HEK293 (cell line): ENCODE results near the gene TRAF2.
A peak's percentile ranks its signal among the peaks of the same experiment; 100 is the strongest.

Experiments used
- CTCF ChIA-PET: fragments of 350-600 bp; formaldehyde crosslinking; extraction: SDS; loops from one replicate; lab custom pipeline; 2021; ENCODE audit warnings: antibody characterized with exemption; lab: Yijun Ruan, JAX
- POLR2A ChIA-PET: fragments of 300-600 bp; formaldehyde crosslinking; extraction: SDS; loops from one replicate; lab custom pipeline; 2020; ENCODE audit warnings: antibody characterized with exemption, inconsistent platforms; lab: Yijun Ruan, JAX
- H3K27ac ChIP-seq: fragments of 200-500 bp; sonication (Bioruptor generic); 2 replicates; pipeline ENCODE4 v1.5.1; 2014; ENCODE audit warnings: low read depth, low read length, control low read depth, inconsistent platforms; ENCODE audit errors: extremely low read depth
- H3K36me3 ChIP-seq, 2 experiments: fragments of 200-500 bp in 1 of 2; sonication (Bioruptor generic) in 1 of 2; 1 replicate in 1 of 2; 2 replicates in 1 of 2; pipeline ENCODE4 v1.5.1; 2014 to 2017; ENCODE audit warnings: inconsistent platforms in 2 of 2, low read length in 2 of 2; ENCODE audit not compliant: control insufficient read depth in 2 of 2, insufficient read depth in 1 of 2
- H3K4me1 ChIP-seq: fragments of 200-500 bp; sonication (Bioruptor generic); 2 replicates; pipeline ENCODE4 v1.5.1; 2014; ENCODE audit warnings: mild to moderate bottlenecking, low read length, inconsistent platforms; ENCODE audit not compliant: control insufficient read depth, insufficient read depth
- H3K4me3 ChIP-seq: 2 replicates; pipeline ENCODE4 v1.5.1; 2011; ENCODE audit warnings: low read depth, mild to moderate bottlenecking, control low read depth, low read length, moderate library complexity
- H3K9me3 ChIP-seq: fragments of 200-500 bp; sonication (Bioruptor generic); 2 replicates; pipeline ENCODE4 v1.5.1; 2014; ENCODE audit warnings: low read depth, low read length, inconsistent platforms; ENCODE audit not compliant: control insufficient read depth, insufficient read depth
- BCL11A ChIP-seq: fragments of 450-650 bp; formaldehyde crosslinking; IDR thresholded peaks from 2 replicates; pipeline ENCODE4 v1.5.1; 2016; ENCODE audit warnings: low read depth, missing biosample characterization, missing genetic modification characterization
- CTCF ChIP-seq: fragments of 450-650 bp; formaldehyde crosslinking; IDR thresholded peaks from 2 replicates; pipeline ENCODE4 v1.5.1; 2016; ENCODE audit warnings: missing biosample characterization, missing genetic modification characterization
- FEZF1 ChIP-seq: fragments of 450-650 bp; formaldehyde crosslinking; IDR thresholded peaks from 2 replicates; pipeline ENCODE4 v1.5.1; 2016; ENCODE audit warnings: missing biosample characterization, missing genetic modification characterization
- GLIS2 ChIP-seq: fragments of 450-650 bp; formaldehyde crosslinking; IDR thresholded peaks from 2 replicates; pipeline ENCODE4 v1.5.1; 2016; ENCODE audit warnings: missing biosample characterization, missing genetic modification characterization
- HOXA7 ChIP-seq: sonication (generic); formaldehyde crosslinking; IDR thresholded peaks from 2 replicates; pipeline ENCODE4 v1.8.1; 2022; ENCODE audit warnings: missing genetic modification reagents, borderline replicate concordance
- SCRT2 ChIP-seq: fragments of 450-650 bp; formaldehyde crosslinking; IDR thresholded peaks from 2 replicates; pipeline ENCODE4 v1.5.1; 2016; ENCODE audit warnings: missing biosample characterization, missing genetic modification characterization
- SETDB1 ChIP-seq: IDR thresholded peaks from one replicate; pipeline ENCODE4 v1.6.1; 2017; ENCODE audit warnings: mild to moderate bottlenecking, low read length, moderate library complexity, mixed read lengths; ENCODE audit not compliant: insufficient read length
- SP7 ChIP-seq: fragments of 450-650 bp; formaldehyde crosslinking; IDR thresholded peaks from 2 replicates; pipeline ENCODE4 v1.5.1; 2016; ENCODE audit warnings: missing biosample characterization, missing genetic modification characterization
- TRIM28 ChIP-seq: IDR thresholded peaks from 2 replicates; pipeline ENCODE4 v1.6.1; 2011; ENCODE audit warnings: low read length, control low read depth, borderline replicate concordance
- ZBTB49 ChIP-seq: fragments of 450-650 bp; formaldehyde crosslinking; IDR thresholded peaks from 2 replicates; pipeline ENCODE4 v1.5.1; 2016; ENCODE audit warnings: missing biosample characterization, missing genetic modification characterization, low read depth
- ZFP69B ChIP-seq: fragments of 450-650 bp; formaldehyde crosslinking; IDR thresholded peaks from 2 replicates; pipeline ENCODE4 v1.5.1; 2016; ENCODE audit warnings: missing biosample characterization, missing genetic modification characterization
- ZNF121 ChIP-seq: fragments of 450-650 bp; formaldehyde crosslinking; IDR thresholded peaks from 2 replicates; pipeline ENCODE4 v1.5.1; 2016; ENCODE audit warnings: missing biosample characterization, missing genetic modification characterization
- ZNF391 ChIP-seq: fragments of 450-650 bp; formaldehyde crosslinking; IDR thresholded peaks from 2 replicates; pipeline ENCODE4 v1.5.1; 2016; ENCODE audit warnings: low read depth, missing biosample characterization, missing genetic modification characterization, borderline replicate concordance
- ZNF473 ChIP-seq: fragments of 450-650 bp; formaldehyde crosslinking; IDR thresholded peaks from 2 replicates; pipeline ENCODE4 v1.5.1; 2017; ENCODE audit warnings: missing biosample characterization, missing genetic modification characterization
- ZNF76 ChIP-seq: fragments of 450-650 bp; formaldehyde crosslinking; IDR thresholded peaks from 2 replicates; pipeline ENCODE4; 2016; ENCODE audit warnings: low read depth, missing biosample characterization, missing genetic modification characterization, borderline replicate concordance
- ZSCAN16 ChIP-seq: fragments of 450-650 bp; formaldehyde crosslinking; IDR thresholded peaks from 2 replicates; pipeline ENCODE4 v1.5.1; 2016; ENCODE audit warnings: missing biosample characterization, missing genetic modification characterization

TRAF2 gene

GRCh38 chr9:136855461-136856078 is 30.7 kb upstream of the TRAF2 start (continued):
- TF ChIP-seq FEZF1 (tag by site-specific recombination) (no peak), GLIS2 (0 out of 2 replicates have a peak, but pooled peaks have one; percentile 24)

GRCh38 chr9:136856079-136856476 is 30.2 kb upstream of the TRAF2 start:
- ChIA-PET CTCF (interaction anchor here (0.5 to 0.7 kb wide), 2 partner anchors 120 to 173 kb away, joined by 4 to 5 read pairs; no protein-coding TSS in a partner anchor), POLR2A (interaction anchor here (0.6 to 1.3 kb wide), 4 partner anchors 9 to 30 kb away, joined by 3 to 5 read pairs (median 4); partner anchors contain the start of genes EDF1 and TRAF2)
- no peak overlapping the region for H3K4me3 ChIP-seq
- no peaks in the 10 kb centered on the region for H3K4me1 ChIP-seq
- no peak overlapping the region for H3K27ac ChIP-seq
- peaks cover 0 to 43% of the 10 kb centered on the region in 2 experiments; a peak in 1 of 3 replicates for H3K36me3 ChIP-seq
- H3K9me3 ChIP-seq = no peaks in the 10 kb centered on the region
- TF ChIP-seq ZFP69B (tag by site-specific recombination) (no peak), HOXA7 (no peak), ZNF121 (tag by site-specific recombination) (no peak), SETDB1 (no peak), ZNF391 (no peak), ZNF473 (no peak), SP7 (no peak)

- Histone ChIP-seq H3K27ac (no peak overlapping the region), H3K9me3 (no peaks in the 10 kb centered on the region), H3K4me3 (no peak overlapping the region), H3K36me3 (peaks cover 0 to 43% of the 10 kb centered on the region in 2 experiments; a peak in 1 of 3 replicates), H3K4me1 (no peaks in the 10 kb centered on the region)
- POLR2A ChIA-PET = interaction anchor here (0.6 to 1.0 kb wide), 3 partner anchors 9 to 29 kb away, joined by 3 to 5 read pairs (median 4); partner anchors contain the start of genes EDF1 and TRAF2
- CTCF ChIA-PET = interaction anchor here (0.5 to 0.7 kb wide), 2 partner anchors 120 to 173 kb away, joined by 4 to 5 read pairs; no protein-coding TSS in a partner anchor
- TF ChIP-seq BCL11A (tag by site-specific recombination) = 0 out of 2 replicates have a peak, but pooled peaks have one; percentile 7
- TF ChIP-seq CTCF (tag by site-specific recombination) = peak; percentile 16; the same call in 1 of the 2 replicates
- TF ChIP-seq ZSCAN16 (tag by site-specific recombination) = no peak
- TF ChIP-seq TRIM28 = no peak
- TF ChIP-seq GLIS2 = peak; percentile 54
- no peak for TF ChIP-seq SCRT2 (tag by site-specific recombination)
- no peak for TF ChIP-seq ZNF76
- TF ChIP-seq ZBTB49 (tag by site-specific recombination) = no peak
Measured at GRCh38 chr9:136856541-136857141, 29.7 kb upstream of the TRAF2 start.
